Measurements from ENCODE around the gene SETD1A. TPM values are rescaled to one million over a fixed set of nuclear protein-coding genes. Genes with fewer than 3 reads are reported as not detected.

SETD1A gene
- total RNA-seq, 1 experiment from 2014 or later = 28.8 TPM

DNA sequence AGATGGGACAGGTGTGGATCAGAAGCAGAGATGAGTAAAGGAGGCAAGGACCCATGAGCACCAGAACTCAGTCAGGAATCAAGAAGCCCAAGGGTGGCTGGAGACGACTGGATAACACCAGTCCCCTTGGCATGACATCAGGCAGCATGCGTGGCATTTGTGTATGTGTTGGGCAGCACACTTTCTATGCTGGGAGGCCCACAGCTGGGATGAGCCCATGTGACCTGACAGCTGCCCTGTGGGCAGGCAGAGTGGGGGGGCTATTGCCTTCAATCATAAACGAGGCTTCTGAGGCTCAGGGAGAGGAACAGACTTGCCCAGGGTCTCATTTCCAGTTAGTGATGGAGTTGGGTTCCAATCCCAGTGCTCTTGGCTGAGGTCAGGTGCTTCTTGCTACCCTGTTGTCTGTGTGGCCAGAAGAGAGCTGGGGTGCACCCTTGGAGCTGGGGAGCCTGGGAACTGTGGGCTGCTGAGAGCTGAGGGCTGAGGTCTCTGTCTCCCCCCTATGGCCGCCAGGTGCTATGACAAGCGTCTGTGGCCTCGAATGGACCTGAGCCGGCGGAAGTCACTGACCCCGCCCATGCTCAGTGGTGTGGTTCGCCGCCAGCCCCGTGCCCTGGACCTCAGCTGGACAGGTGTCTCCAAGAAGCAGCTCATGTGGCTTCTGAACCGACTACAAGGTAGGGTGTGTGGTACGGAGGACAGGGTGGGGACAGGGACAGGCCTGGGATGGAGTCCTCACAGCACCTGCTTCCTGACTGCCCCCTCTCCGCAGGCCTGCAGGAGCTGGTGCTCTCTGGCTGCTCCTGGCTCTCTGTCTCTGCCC, 15.7 kb upstream of the SETD1A start:
- no peaks in the 10 kb centered on the region for H3K27me3 Mint-ChIP-seq (ENCODE audit: unreplicated experiment)

GRCh38 chr16:30942426-30942806, 15.1 kb upstream of the SETD1A start:
- Mint-ChIP-seq H3K4me3 (ENCODE audit: low read depth, unreplicated experiment) (no peak overlapping the region), H3K27ac (ENCODE audit: unreplicated experiment) (no peak overlapping the region), H3K36me3 (ENCODE audit: insufficient read depth, unreplicated experiment) (peaks cover 50% of the 10 kb centered on the region), H3K4me1 (ENCODE audit: low read depth, unreplicated experiment) (peaks cover 16% of the 10 kb centered on the region), H3K9me3 (ENCODE audit: low read depth, unreplicated experiment) (no peaks in the 10 kb centered on the region), H3K27me3 (ENCODE audit: unreplicated experiment) (no peaks in the 10 kb centered on the region)
- no peak for TF ChIP-seq CTCF (IDR thresholded peaks at IDR 0.05; ENCODE audit: unreplicated experiment)
- BruUV-seq (replicated peaks) = no TSS peak
- CTCF ChIA-PET = interaction anchor here (0.5 to 2.1 kb wide), 14 partner anchors 10 to 283 kb away, joined by 3 to 26 read pairs (median 4); partner anchors contain the start of gene SETD1A
- intact Hi-C loops (cut with micrococcal nuclease; ENCODE audit: unreplicated experiment) = no loop called here
- DNase-seq = no peak

More for the DNA sequence above, 15.7 kb upstream of the SETD1A start:
- H3K9me3 Mint-ChIP-seq (ENCODE audit: low read depth, unreplicated experiment) = no peaks in the 10 kb centered on the region
- peaks cover 50% of the 10 kb centered on the region for H3K36me3 Mint-ChIP-seq (ENCODE audit: insufficient read depth, unreplicated experiment)
- peaks cover 16% of the 10 kb centered on the region for H3K4me1 Mint-ChIP-seq (ENCODE audit: low read depth, unreplicated experiment)
- CTCF ChIA-PET = interaction anchor here (0.5 to 2.1 kb wide), 15 partner anchors 10 to 283 kb away, joined by 3 to 26 read pairs (median 4); partner anchors contain the start of gene SETD1A
- BruUV-seq (replicated peaks) = no TSS peak
- no peak overlapping the region for H3K4me3 Mint-ChIP-seq (ENCODE audit: low read depth, unreplicated experiment)
- intact Hi-C loops (cut with micrococcal nuclease; ENCODE audit: unreplicated experiment) = no loop called here
- no peak overlapping the region for H3K27ac Mint-ChIP-seq (ENCODE audit: unreplicated experiment)
- DNase-seq = peak; percentile 88
- TF ChIP-seq CTCF (IDR thresholded peaks at IDR 0.05; ENCODE audit: unreplicated experiment) = peak; percentile 93

- intact Hi-C loops (cut with micrococcal nuclease; ENCODE audit: unreplicated experiment) = no loop called here
- Mint-ChIP-seq H3K27ac (ENCODE audit: unreplicated experiment) (no peak overlapping the region), H3K4me1 (ENCODE audit: low read depth, unreplicated experiment) (peaks cover 18% of the 10 kb centered on the region), H3K9me3 (ENCODE audit: low read depth, unreplicated experiment) (no peaks in the 10 kb centered on the region), H3K27me3 (ENCODE audit: unreplicated experiment) (no peaks in the 10 kb centered on the region), H3K4me3 (ENCODE audit: low read depth, unreplicated experiment) (no peak overlapping the region), H3K36me3 (ENCODE audit: insufficient read depth, unreplicated experiment) (peaks cover 67% of the 10 kb centered on the region)
- CTCF ChIA-PET = no interaction called here
- no peak for TF ChIP-seq CTCF (IDR thresholded peaks at IDR 0.05; ENCODE audit: unreplicated experiment)
- DNase-seq = no peak
- no TSS peak for BruUV-seq (replicated peaks)
Observed at GRCh38 chr16:30944352-30944751, 13.2 kb upstream of the SETD1A start.

- Mint-ChIP-seq H3K36me3 (ENCODE audit: insufficient read depth, unreplicated experiment) (peaks cover 65% of the 10 kb centered on the region), H3K4me3 (ENCODE audit: low read depth, unreplicated experiment) (peak overlapping the region; percentile 3), H3K27ac (ENCODE audit: unreplicated experiment) (peak overlapping the region; percentile 31), H3K27me3 (ENCODE audit: unreplicated experiment) (no peaks in the 10 kb centered on the region), H3K9me3 (ENCODE audit: low read depth, unreplicated experiment) (no peaks in the 10 kb centered on the region), H3K4me1 (ENCODE audit: low read depth, unreplicated experiment) (peaks cover 26% of the 10 kb centered on the region)
- CTCF ChIA-PET = interaction anchor here (0.6 kb wide), 1 partner anchor 24 kb away, joined by 12 read pairs; the partner anchor contains the start of gene FBXL19
- intact Hi-C loops (cut with micrococcal nuclease; ENCODE audit: unreplicated experiment) = no loop called here
- no peak for TF ChIP-seq CTCF (IDR thresholded peaks at IDR 0.05; ENCODE audit: unreplicated experiment)
- DNase-seq = no peak
- no TSS peak for BruUV-seq (replicated peaks)
Observed at GRCh38 chr16:30946671-30947540, 10.6 kb upstream of the SETD1A start.

Data from Calu3 (cell line).